HepG2 (cell line): ENCODE results near the gene ZNF678. TPM values are rescaled to one million over a fixed set of nuclear protein-coding genes. Genes with fewer than 3 reads are reported as not detected.

Experiments used
- ATAC-seq: fragments of 200-7000 bp; cut with Tn5 transposase; 3 replicates; pipeline ENCODE4 v1.9.1; 2020; ENCODE audit warnings: mild to moderate bottlenecking, moderate library complexity
- BruUV-seq: library from RNA; stranded (reverse); fragments of 400-500 nt; replicated peaks from 2 replicates; lab custom pipeline; 2021; lab: Mats Ljungman, UMichigan
- CTCF ChIA-PET: fragments of 300-600 bp; formaldehyde crosslinking; extraction: SDS; loops from one replicate; lab custom pipeline; 2021; ENCODE audit warnings: low total read pairs, inconsistent platforms, low intra/inter-chr PET ratio; lab: Yijun Ruan, JAX
- POLR2A ChIA-PET: fragments of 350-600 bp; sonication (Branson Sonifier 250); formaldehyde crosslinking; loops from one replicate; lab custom pipeline; 2020; ENCODE audit warnings: antibody characterized with exemption, inconsistent platforms; lab: Yijun Ruan, JAX
- DNase-seq: peaks from one replicate; pipeline ENCODE4 v3.0.0-alpha.2; 2015; ENCODE audit warnings: low spot score
- FAIRE-seq: peaks from 3 replicates; lab custom pipeline; 2011; peaks lifted over from hg19 to GRCh38; lab: Jason Lieb, UNC
- H2AFZ ChIP-seq: one replicate; pipeline ENCODE4 v1.6.1; 2011; ENCODE audit warnings: low read length, inconsistent platforms
- H3K27ac ChIP-seq: fragments of 300-600 bp; 3 replicates; pipeline ENCODE4 v1.8.0; 2011; ENCODE audit warnings: mixed run types, mild to moderate bottlenecking, mixed read lengths, low read length, inconsistent platforms; ENCODE audit not compliant: insufficient read depth; ENCODE audit errors: extremely low read length
- H3K27me3 ChIP-seq, 2 experiments: fragments of 200-600 bp in 1 of 2; 2 replicates in 1 of 2; 3 replicates in 1 of 2; pipeline versions ENCODE4 v1.6.0 to v1.8.0; 2011; ENCODE audit warnings: low read length in 2 of 2, mild to moderate bottlenecking in 2 of 2, moderate library complexity in 2 of 2, inconsistent platforms in 1 of 2; ENCODE audit not compliant: insufficient read depth in 2 of 2, control insufficient read depth in 1 of 2
- H3K36me3 ChIP-seq, 2 experiments: fragments of 200-600 bp in 1 of 2; replicated peaks in 1 of 2; 2 replicates in 1 of 2; 3 replicates in 1 of 2; pipeline versions ENCODE4 v1.5.1 to v1.8.0; 2011; ENCODE audit warnings: low read length in 2 of 2, inconsistent platforms in 1 of 2; ENCODE audit not compliant: insufficient read depth in 2 of 2, control insufficient read depth in 1 of 2
- H3K4me1 ChIP-seq: 2 replicates; pipeline ENCODE4 v1.5.1; 2012; ENCODE audit warnings: low read length, inconsistent platforms; ENCODE audit not compliant: insufficient read depth
- H3K4me2 ChIP-seq: 2 replicates; pipeline ENCODE4 v1.6.0; 2011; ENCODE audit warnings: low read depth, low read length, inconsistent platforms
- H3K4me3 ChIP-seq, 3 experiments: fragments of 200-600 bp in 1 of 3; sonication (generic), shearing (Covaris generic) in 1 of 3; replicated peaks in 1 of 3; 2 replicates each; pipeline ENCODE4 v1.5.1; 2011 to 2016; ENCODE audit warnings: low read length in 3 of 3, inconsistent platforms in 2 of 3, low read depth in 2 of 3, mild to moderate bottlenecking in 2 of 3, control low read depth in 1 of 3, mixed read lengths in 1 of 3; ENCODE audit not compliant: insufficient read depth in 1 of 3
- H3K79me2 ChIP-seq: one replicate; pipeline ENCODE4 v1.6.1; 2011; ENCODE audit warnings: low read length, inconsistent platforms; ENCODE audit not compliant: insufficient read depth
- H3K9ac ChIP-seq: 2 replicates; pipeline ENCODE4 v1.6.0; 2011; ENCODE audit warnings: mild to moderate bottlenecking, low read depth, low read length, inconsistent platforms; ENCODE audit not compliant: insufficient read depth
- H3K9me3 ChIP-seq: 2 replicates; pipeline ENCODE4 v1.5.1; 2012; ENCODE audit warnings: mild to moderate bottlenecking, low read length
- H4K20me1 ChIP-seq: 2 replicates; pipeline ENCODE4 v1.6.0; 2011; ENCODE audit warnings: inconsistent platforms, mild to moderate bottlenecking, low read length, moderate library complexity; ENCODE audit not compliant: insufficient read depth
- ATF4 ChIP-seq, 2 experiments: fragments of 450-650 bp in 1 of 2; sonication (generic) in 1 of 2; formaldehyde crosslinking; IDR thresholded peaks; 2 replicates each; pipeline versions ENCODE4 v1.5.0 to v1.8.0; 2020 to 2022; ENCODE audit warnings: mild to moderate bottlenecking in 1 of 2, missing genetic modification reagents in 1 of 2
- DR1 ChIP-seq: sonication (generic); formaldehyde crosslinking; IDR thresholded peaks from 2 replicates; pipeline ENCODE4 v1.8.0; 2021; ENCODE audit warnings: mild to moderate bottlenecking, missing genetic modification reagents, inconsistent platforms
- ETV6 ChIP-seq: sonication (generic); formaldehyde crosslinking; conservative IDR thresholded peaks from 2 replicates; pipeline ENCODE4 v1.4.0; 2020; ENCODE audit warnings: missing genetic modification reagents
- MED13 ChIP-seq: sonication (generic); formaldehyde crosslinking; IDR thresholded peaks from 2 replicates; pipeline ENCODE4 v1.5.0; 2020; ENCODE audit warnings: missing genetic modification reagents
- NFE2 ChIP-seq: sonication (generic); formaldehyde crosslinking; IDR thresholded peaks from 2 replicates; pipeline ENCODE4 v1.4.0; 2020; ENCODE audit warnings: missing genetic modification reagents
- ONECUT2 ChIP-seq: sonication (generic); formaldehyde crosslinking; IDR thresholded peaks from 2 replicates; pipeline ENCODE4 v1.4.0; 2020; ENCODE audit warnings: missing genetic modification reagents
- ZBTB42 ChIP-seq: sonication (generic); formaldehyde crosslinking; IDR thresholded peaks from 2 replicates; pipeline ENCODE4 v1.5.0; 2020; ENCODE audit warnings: mild to moderate bottlenecking, missing genetic modification reagents
- ZBTB46 ChIP-seq: sonication (generic); formaldehyde crosslinking; IDR thresholded peaks from 2 replicates; pipeline ENCODE4 v1.4.0; 2020; ENCODE audit warnings: mild to moderate bottlenecking, missing genetic modification reagents, borderline replicate concordance
- ZFP36L2 ChIP-seq: sonication (generic); formaldehyde crosslinking; IDR thresholded peaks from 2 replicates; pipeline ENCODE4 v1.4.0; 2020; ENCODE audit warnings: missing genetic modification reagents
- ZNF101 ChIP-seq: sonication (generic); formaldehyde crosslinking; IDR thresholded peaks from 2 replicates; pipeline ENCODE4 v1.4.0; 2020; ENCODE audit warnings: mild to moderate bottlenecking, low read depth, missing genetic modification reagents, borderline replicate concordance
- ZNF766 ChIP-seq: sonication (generic); formaldehyde crosslinking; IDR thresholded peaks from 2 replicates; pipeline ENCODE4 v1.5.0; 2020; ENCODE audit warnings: missing genetic modification reagents, borderline replicate concordance
- ZNF777 ChIP-seq: sonication (generic); formaldehyde crosslinking; IDR thresholded peaks from 2 replicates; pipeline ENCODE4 v1.4.0; 2020; ENCODE audit warnings: missing genetic modification reagents
- WGBS: methylation state at CpG from one replicate; pipeline ENCODE4 v1.1.6; 2017; ENCODE audit warnings: low lambda C conversion rate; 5-methylcytosine and 5-hydroxymethylcytosine counted together
- in situ Hi-C: cut with HindIII; loops from 2 replicates; pipeline ENCODE4 v1.10.0; 2017; ENCODE audit warnings: low pct_unique_long_range_greater_than_20kb; ENCODE audit not compliant: extremely low pct_ligation_motif_present
- intact Hi-C: fragments of 100-400 bp; cut with micrococcal nuclease; formaldehyde crosslinking; loops from one replicate; pipeline ENCODE4 v1.10.0; 2022; ENCODE audit not compliant: unreplicated experiment
- polyA plus RNA-seq, 8 experiments: library from polyadenylated mRNA; depleted of rRNA in 3 of 8; stranded (reverse) in 7 of 8; unstranded in 1 of 8; fragments of >200 nt; fragmentation: Illumina TruSeq in 4 of 8; extraction: Trizol in 4 of 8; gene quantifications; 2 replicates each; pipeline versions ENCODE4 v1.2.1 to v1.2.3, GENCODE V29; 2011 to 2016; ENCODE audit warnings: low read depth in 4 of 8, missing spikeins in 1 of 8, mixed read lengths in 1 of 8; ENCODE audit not compliant: insufficient read depth in 1 of 8
- total RNA-seq, 5 experiments: library from RNA; depleted of rRNA; stranded (reverse); fragments of >200 nt; fragmentation: Illumina TruSeq; extraction: Trizol; gene quantifications; 2 replicates each; pipeline ENCODE4 v1.2.3, GENCODE V29; 2016; ENCODE audit warnings: low read depth in 1 of 5
- TF ChIP-seq, protein P1 (sequence below): sonication (generic); formaldehyde crosslinking; IDR thresholded peaks from 2 replicates; pipeline ENCODE4 v1.5.1; 2020; ENCODE audit warnings: mild to moderate bottlenecking, missing genetic modification reagents
- TF ChIP-seq, protein P2 (sequence below): sonication (generic); formaldehyde crosslinking; IDR thresholded peaks from 2 replicates; pipeline ENCODE4 v1.9.0; 2021; ENCODE audit warnings: missing genetic modification reagents, borderline replicate concordance
- TF ChIP-seq, protein P3 (sequence below): sonication (generic); formaldehyde crosslinking; IDR thresholded peaks from 2 replicates; pipeline ENCODE4 v1.8.0; 2022; ENCODE audit warnings: mild to moderate bottlenecking, missing genetic modification reagents, moderate library complexity
- TF ChIP-seq, protein P4 (sequence below): sonication (generic); formaldehyde crosslinking; IDR thresholded peaks from 2 replicates; pipeline ENCODE4 v1.8.1; 2023; ENCODE audit warnings: missing genetic modification reagents, inconsistent platforms, borderline replicate concordance

ZNF678 gene
- total and polyA plus RNA-seq, 2 of the 13 experiments (the other 11 are each of a cell fraction or from before 2014, with no cell fraction given), result 2.0 to 7.6 TPM

DNA sequence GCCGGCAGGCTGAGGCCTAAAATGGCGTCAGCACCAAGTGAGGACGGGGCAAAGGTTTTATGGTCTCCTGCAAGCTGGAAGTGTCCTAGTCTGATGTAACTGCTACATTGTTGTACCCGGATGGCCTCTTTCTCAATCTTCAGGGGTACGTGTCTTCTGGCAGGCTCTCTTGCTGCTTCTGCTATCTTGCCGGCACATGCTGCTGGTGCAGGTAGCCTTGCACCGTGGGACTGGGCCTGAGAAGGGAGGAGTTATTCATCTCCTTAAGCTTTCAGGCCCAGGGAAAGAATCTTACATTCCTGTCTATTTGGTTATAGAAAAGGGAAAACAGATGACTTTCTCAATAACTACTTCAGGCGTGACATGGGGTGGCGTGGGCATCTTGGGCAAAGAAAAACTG, 72.2 kb downstream of the ZNF678 start:
- H3K27ac ChIP-seq, result no peak overlapping the region
- H3K79me2 ChIP-seq, result no peaks in the 10 kb centered on the region
- in situ Hi-C loops (no loop called here), intact Hi-C loops (no loop called here)
- WGBS, result 93% methylated on average over 9 of the region's 9 CpGs
- no peaks in the 10 kb centered on the region for H4K20me1 ChIP-seq
- H3K9ac ChIP-seq, result no peak overlapping the region
- no peak for DNase-seq
- no peak overlapping the region for H2AFZ ChIP-seq
- POLR2A ChIA-PET, result no interaction called here
- FAIRE-seq, result no peak
- no peaks in the 10 kb centered on the region; a peak in 1 of 5 replicates for H3K36me3 ChIP-seq
- CTCF ChIA-PET, result no interaction called here
- no peak overlapping the region for H3K4me2 ChIP-seq
- no TSS peak for BruUV-seq
- no peak for ATAC-seq
- no peak overlapping the region for H3K4me3 ChIP-seq
- H3K4me1 ChIP-seq, result no peaks in the 10 kb centered on the region
- H3K9me3 ChIP-seq, result peaks cover 100% of the 10 kb centered on the region
- H3K27me3 ChIP-seq, result no peaks in the 10 kb centered on the region
- no peak for TF ChIP-seq DR1 (CRISPR knock-in tag)
- TF ChIP-seq, protein P1, sequence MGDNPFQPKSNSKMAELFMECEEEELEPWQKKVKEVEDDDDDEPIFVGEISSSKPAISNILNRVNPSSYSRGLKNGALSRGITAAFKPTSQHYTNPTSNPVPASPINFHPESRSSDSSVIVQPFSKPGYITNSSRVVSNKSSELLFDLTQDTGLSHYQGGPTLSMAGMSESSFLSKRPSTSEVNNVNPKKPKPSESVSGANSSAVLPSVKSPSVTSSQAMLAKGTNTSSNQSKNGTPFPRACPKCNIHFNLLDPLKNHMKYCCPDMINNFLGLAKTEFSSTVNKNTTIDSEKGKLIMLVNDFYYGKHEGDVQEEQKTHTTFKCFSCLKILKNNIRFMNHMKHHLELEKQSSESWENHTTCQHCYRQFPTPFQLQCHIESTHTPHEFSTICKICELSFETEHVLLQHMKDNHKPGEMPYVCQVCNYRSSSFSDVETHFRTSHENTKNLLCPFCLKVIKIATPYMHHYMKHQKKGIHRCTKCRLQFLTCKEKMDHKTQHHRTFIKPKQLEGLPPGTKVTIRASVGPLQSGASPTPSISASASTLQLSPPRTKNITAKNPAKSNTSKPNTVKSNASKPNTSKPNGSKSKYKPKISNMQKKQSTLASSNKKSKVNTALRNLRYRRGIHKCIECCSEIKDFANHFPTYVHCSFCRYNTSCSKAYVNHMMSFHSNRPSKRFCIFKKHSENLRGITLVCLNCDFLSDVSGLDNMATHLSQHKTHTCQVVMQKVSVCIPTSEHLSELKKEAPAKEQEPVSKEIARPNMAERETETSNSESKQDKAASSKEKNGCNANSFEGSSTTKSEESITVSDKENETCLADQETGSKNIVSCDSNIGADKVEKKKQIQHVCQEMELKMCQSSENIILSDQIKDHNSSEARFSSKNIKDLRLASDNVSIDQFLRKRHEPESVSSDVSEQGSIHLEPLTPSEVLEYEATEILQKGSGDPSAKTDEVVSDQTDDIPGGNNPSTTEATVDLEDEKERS (CRISPR knock-in tag), result no peak
- no peak for TF ChIP-seq ZFP36L2 (CRISPR knock-in tag)
- no peak for TF ChIP-seq ZBTB46
- TF ChIP-seq MED13, result no peak
- no peak for TF ChIP-seq ONECUT2 (CRISPR knock-in tag)
- no peak for TF ChIP-seq ATF4 (CRISPR knock-in tag; IDR thresholded peaks at IDR 0.05)
- TF ChIP-seq NFE2 (CRISPR knock-in tag), result no peak
- no peak for TF ChIP-seq ZNF777 (CRISPR knock-in tag)
- TF ChIP-seq ZNF766, result no peak
- TF ChIP-seq, protein P2, sequence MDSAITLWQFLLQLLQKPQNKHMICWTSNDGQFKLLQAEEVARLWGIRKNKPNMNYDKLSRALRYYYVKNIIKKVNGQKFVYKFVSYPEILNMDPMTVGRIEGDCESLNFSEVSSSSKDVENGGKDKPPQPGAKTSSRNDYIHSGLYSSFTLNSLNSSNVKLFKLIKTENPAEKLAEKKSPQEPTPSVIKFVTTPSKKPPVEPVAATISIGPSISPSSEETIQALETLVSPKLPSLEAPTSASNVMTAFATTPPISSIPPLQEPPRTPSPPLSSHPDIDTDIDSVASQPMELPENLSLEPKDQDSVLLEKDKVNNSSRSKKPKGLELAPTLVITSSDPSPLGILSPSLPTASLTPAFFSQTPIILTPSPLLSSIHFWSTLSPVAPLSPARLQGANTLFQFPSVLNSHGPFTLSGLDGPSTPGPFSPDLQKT (CRISPR knock-in tag), result no peak
- TF ChIP-seq, protein P3, sequence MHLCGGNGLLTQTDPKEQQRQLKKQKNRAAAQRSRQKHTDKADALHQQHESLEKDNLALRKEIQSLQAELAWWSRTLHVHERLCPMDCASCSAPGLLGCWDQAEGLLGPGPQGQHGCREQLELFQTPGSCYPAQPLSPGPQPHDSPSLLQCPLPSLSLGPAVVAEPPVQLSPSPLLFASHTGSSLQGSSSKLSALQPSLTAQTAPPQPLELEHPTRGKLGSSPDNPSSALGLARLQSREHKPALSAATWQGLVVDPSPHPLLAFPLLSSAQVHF (CRISPR knock-in tag), result no peak
- no peak for TF ChIP-seq ZNF101 (CRISPR knock-in tag)
- TF ChIP-seq ETV6, result no peak
- TF ChIP-seq, protein P4, sequence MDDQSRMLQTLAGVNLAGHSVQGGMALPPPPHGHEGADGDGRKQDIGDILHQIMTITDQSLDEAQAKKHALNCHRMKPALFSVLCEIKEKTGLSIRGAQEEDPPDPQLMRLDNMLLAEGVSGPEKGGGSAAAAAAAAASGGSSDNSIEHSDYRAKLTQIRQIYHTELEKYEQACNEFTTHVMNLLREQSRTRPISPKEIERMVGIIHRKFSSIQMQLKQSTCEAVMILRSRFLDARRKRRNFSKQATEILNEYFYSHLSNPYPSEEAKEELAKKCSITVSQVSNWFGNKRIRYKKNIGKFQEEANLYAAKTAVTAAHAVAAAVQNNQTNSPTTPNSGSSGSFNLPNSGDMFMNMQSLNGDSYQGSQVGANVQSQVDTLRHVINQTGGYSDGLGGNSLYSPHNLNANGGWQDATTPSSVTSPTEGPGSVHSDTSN (CRISPR knock-in tag), result no peak
- no peak for TF ChIP-seq ZBTB42 (CRISPR knock-in tag)
